NOMO-1 (cell line): ENCODE measurements around the gene TSPAN11.

Experiments
- DNase-seq, 2 experiments: peaks; one replicate each; lab custom pipeline; 2025; ENCODE audit not compliant: unreplicated experiment in 2 of 2; lab: John Stamatoyannopoulos, UW

TSPAN11 gene

DNA sequence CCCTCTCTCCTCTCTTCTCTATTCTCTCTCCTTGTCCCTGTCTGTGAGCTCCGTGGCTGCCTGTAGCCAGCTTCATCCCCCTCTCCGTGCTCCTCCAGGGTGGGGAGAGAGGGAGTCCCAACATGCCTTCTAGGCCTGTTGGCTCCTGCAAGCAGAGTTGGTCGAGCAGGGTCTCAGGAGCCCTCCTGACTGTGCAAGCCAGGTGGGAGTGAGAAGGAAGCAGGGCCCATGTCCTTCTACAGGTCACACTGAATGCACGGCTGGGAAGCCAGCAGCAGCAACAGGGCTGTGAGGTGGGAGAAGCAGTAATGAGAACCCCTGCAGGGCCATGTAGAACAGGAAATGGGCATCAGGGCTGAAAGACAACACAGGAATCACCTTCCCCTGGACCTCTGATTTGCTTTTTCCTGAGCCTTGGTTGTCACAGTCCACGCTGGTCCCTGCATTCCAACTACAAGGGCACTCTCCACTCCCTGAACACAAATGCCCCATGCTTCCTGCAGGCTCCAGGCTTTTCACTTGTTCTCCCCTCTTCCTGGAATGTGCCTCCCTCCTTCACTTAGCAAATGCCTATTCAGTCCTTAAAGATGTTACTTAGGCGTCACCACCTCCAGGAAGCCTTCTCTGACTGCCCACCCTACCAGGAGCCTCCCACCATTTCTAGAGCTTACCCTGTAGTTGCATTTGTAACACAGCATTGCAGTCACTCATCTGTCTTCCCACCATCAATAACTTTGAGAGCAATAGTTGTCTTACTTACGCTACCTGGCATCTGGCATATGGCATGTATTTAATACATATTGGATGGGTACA, 51.2 kb downstream of the TSPAN11 start:
- no peak for DNase-seq

DNA sequence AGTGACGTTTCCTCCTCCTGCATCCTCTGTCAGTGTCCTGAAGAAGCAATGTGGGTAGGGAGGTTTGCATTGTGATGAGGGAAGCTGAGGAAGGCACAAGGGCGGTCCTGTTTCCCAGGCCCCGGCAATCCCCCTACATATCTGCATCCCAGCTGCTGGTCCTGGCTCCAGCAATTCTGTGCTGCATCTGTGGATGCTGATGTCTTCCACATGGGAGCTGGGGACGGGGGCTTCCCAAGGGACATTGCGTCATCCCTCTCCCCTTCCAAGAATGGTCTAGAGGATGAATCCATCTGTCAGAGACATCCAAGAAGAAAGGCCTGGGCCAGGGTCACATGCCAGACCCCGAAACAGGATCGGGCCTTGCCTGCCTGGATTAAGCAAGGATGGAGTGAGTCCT, 52.1 kb downstream of the TSPAN11 start:
- no peak for DNase-seq

DNA sequence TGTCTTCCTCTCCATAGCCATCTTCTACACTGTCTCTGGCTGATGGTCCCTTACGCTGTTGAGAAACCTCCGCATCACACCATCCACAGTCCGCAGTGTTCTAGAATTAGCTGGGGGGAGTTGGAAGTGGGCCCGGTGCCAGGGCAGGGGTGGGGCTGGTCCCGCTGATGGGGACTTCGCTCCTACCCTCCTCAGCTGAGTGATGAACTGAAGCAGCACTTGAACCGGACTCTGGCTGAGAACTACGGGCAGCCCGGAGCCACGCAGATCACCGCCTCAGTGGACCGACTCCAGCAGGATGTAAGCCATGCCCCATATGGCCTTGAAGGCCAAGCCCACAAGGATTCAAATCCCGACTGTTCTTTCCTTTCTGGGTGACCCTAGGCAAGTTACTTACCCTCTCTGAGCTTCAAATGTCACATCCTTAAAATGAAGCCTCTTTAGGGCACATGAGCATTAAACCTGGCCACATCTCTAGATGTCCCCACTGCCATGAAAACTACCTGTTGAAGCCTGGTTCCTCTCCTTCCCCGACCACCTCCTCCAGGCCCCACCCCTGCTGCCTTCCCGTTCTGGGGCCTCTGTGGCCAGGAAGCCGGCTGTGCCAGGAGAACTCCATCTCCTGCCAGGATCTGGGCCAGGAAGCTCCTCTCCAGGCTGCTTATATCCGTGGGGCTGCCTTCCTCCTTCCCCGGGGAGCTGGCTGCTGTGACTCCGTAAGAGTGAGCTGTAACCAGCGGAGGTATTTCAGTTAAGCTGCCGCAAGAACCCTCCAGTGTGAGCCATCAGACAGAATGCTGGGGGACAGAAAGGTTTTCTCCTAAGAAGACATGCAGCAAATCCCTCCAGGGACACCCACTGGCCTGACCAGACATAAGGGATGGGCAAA, 53.1 kb downstream of the TSPAN11 start:
- no peak for DNase-seq

DNA sequence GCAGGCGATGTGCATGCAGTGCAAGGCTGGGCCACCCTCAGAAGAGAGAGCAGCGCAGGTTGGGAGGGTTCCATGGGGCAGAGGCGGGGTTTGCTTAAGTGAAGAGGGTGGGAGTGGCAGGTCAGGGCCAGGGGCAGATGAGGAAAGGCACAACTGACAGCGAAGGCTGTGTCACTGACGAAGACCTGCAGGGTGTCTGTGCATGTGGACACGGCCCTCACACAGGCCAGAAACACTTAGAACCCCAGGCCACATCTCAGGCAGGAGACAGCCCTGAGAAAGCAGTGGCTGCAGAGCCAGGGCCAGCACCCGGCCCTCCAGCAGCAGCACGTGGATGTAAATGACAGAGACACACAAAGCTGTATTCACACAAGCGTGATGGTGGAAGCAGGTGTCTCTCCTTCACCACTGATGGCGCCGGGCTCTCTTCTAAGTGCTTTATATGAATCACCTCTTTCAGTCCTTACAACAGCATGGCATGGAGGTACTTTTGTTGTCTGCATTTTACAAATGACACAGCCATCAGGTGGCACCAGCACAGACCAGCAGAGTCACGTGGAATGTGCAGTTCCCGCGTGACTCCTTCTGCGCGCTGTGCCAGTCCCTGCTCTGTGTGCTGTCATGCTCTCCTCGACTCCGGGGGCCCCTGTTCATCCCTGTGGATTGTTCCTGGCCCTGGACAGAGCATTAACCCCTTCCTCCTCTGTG, 54.6 kb downstream of the TSPAN11 start:
- no peak for DNase-seq

DNA sequence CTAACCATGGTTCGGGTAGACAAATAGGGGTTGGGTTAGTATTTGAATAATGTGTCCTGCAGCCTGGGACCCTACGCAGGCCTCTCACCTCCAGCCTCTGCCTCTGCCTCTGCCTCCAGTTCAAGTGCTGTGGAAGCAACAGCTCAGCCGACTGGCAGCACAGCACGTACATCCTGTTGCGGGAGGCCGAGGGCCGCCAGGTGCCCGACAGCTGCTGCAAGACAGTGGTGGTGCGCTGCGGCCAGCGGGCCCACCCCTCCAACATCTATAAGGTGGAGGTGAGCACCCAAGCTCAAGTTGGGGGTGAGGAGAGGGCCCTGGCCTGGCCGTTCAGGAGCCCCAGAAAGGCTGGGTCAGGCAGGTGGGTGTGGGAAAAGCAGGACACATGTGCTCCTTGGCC, 55.9 kb downstream of the TSPAN11 start:
- DNase-seq = no peak

DNA sequence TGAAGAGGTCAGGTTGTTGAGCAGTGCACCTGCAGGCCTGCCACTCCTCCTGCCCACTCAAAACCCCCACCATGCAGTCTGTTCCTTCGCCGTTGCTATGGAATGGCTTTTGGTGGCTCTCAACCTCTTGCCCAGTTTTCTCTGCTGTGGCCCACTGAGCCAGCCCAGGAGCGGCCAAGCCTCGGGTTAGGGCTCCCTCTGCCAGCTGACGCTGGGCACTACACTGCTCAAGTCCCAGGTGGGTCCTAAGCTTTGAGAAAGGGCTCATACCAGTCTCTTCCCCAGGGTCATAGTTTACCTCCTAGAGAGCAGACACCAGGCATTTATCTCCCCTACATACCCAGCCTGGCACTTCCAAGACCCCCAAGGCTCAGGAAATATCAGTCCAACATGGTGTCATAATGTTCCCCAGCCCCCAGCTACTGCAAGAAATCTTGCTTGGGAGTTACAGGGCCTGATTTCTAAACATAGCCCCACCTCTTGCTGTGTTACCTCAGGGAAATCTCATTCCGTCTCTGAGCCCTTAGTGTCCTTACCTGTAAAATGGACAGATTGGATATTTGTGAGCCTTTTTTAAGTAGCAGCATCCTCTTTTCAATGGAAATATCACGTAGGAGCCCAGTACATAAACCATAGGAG, 59.4 kb downstream of the TSPAN11 start:
- peak in 1 of 2 experiments; percentile 5 for DNase-seq

DNA sequence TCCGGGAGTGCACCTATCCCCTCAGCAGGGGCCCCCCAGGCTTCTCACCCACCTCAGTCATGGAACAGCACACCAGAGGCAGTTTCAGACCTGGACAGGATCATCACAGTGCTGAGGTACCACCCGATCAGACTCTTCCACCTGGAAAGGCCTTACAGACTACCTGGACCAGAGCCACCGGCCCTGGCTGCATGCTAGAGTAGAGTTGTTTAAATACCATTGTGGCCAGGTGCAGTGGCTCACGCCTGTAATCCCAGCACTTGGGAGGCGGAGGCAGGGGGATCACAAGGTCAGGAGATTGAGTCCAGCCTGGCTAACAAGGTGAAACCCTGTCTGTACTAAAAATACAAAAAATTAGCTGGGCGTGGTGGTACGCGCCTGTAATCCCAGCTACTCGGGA, 61.5 kb downstream of the TSPAN11 start:
- DNase-seq = no peak

DNA sequence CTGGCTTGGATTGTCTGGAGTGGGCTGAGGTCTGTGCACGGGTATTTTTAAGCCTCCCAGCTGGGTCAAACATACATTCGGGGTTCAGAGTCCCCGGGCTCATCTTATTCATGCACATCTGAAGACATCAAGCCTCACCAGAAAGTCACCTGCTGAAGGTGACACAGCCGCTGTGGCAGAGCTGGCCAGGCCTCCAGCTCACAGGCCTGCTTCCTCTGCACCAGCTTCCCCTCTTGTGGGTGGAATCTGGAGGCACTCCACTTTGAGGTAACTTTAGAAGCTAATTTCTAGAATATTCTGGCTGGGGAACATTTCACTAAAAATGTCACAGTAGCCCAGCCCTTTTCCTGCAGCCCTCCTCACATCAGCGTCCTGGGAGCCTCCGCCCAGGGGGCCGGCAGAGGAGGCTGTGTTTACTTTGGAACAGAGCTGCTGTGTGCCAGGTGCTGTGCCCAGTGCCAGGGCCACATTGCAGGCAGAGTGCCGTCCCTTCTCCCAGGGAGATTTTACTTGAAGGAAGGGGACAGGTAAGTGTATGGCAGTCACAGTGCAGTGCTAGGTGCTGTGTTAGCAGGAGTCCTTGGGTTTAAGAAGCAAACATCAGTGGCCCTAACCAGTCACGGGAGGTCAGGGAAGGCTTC, 62.2 kb downstream of the TSPAN11 start:
- DNase-seq = no peak

DNA sequence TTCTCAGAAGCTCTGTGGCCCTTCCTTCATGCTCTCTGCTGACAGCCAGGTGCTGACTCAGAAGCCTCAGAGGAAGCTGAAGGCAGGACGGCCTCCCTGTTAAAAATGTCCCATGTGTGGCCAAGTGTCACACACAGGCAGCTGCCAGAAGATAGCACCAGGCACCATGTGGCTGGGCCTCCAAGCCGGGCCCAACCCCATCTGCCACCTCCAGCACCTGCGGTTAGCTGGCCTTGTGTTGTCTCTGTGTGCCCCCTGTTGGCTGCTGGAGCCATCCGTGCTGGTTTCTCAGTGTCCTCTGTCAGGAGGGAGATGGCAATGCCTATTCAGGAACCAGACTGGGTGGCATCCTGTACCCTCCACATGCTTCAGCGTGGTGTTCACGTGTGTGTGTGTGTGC, 63.2 kb downstream of the TSPAN11 start:
- DNase-seq = no peak

DNA sequence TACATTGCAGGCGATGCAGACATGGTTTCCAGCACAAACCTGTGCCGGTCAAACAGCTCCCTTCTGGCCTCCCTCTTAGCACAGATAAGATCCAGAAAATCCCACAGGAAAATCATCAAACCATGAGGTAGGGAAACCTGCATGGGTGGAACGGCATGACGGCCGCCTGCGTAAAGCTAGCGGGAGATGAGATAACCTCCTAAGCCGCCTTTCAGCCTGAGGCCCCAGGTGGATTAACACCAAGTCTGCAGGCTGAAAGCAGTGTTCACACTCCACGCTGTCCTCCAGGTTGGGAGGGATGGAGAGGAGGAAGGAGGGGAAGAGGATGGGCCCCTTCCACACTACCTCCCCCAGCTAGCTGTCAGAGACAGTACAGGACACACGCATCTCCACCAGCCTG, 63.8 kb downstream of the TSPAN11 start:
- DNase-seq = no peak

DNA sequence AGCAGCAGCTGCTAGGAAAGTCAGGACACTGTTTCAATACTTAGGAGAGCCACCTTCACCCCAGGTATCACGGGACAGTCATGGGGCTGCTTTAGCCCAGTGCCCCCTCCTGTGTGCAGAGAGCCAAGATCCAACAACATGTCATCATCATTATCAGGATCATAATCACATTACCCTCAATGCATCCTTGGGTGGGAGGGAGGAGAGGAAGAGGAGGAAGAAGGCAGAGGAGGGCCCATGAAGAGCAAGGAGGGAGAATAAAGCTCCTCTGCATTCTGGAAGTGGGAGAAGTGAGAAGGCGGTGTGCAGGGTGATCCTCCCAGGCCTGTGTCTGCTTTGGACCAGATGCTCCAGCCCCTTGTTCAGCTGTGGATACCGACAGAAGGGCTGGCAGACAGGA, 64.2 kb downstream of the TSPAN11 start:
- DNase-seq = no peak

DNA sequence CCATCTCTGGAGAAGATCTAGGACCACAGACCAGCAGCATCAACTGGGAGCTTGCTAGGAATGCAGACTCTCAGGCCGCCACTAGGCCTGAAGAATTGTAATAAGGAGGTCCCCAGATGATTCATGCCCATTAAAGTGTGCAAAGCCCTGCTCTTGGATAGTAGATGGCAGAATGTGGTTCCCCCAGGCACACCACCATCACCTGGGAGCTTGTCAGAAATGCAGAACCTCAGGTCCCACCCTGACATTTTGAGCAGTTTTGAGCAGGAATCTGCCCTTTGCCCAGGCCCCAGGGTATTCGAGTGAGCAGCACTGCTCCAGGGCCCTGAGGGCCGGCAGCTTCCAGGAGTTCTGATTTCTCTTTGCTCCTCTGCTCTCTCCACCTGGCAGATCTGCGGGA, 64.9 kb downstream of the TSPAN11 start:
- no peak for DNase-seq

DNA sequence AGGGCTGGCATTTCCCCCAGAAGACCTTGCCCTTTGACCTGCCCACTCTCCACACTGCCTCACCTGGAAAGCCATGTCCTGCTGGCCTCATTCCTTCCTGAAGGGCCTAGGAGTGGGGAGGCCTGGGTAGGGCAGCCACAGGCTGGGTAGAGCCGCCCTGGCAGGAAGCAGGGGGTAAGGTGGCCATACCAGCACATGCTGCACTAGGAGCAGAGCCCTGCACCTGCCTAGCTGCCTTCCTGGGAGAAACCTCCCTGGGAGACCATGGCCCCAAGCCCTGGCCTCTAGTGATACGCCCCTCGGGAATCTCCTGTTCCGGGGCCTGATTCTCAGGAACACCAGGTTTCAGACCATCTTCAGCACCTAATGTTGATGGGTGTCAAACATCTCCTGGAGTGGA, 65.8 kb downstream of the TSPAN11 start:
- DNase-seq = no peak

DNA sequence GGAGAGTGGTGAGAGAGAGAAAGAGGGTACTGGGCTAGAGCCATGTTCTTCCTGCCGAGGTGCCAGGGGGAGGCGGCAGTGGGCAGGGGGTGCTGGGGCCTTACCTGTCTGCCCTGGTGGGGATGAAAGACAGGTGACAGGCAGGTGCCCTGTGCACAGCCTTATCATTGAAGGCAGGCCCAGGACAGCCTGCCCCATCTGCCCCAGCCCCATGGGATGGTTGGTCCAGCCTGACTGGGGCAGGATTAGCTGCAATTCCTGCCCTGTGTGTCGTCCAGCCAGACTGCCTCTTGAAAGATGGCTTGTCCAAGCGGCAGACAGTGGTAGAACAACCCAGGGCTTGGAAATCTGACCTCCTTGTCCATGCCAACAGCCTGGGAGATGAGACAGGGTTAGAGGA, 67.2 kb downstream of the TSPAN11 start:
- no peak for DNase-seq

DNA sequence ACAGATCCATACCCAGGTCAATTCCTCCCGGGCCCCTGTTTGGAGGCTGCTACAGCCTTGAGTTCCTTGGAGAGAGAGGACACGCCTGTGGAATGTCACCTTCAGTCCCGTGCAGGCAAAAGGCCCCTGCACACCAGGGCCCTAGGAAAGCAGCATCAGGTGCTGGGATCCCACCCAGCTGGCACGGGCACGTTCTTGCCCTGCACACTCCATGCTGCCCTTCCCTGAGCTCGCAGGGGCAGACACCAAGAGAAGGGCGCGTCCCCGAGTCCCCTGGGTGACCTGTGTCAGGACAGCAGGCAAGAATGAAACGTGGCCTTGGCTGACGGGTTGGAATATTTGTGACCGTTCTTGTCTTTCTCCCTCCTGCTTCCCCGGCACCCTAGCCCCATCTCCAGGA, 67.7 kb downstream of the TSPAN11 start:
- DNase-seq = no peak

DNA sequence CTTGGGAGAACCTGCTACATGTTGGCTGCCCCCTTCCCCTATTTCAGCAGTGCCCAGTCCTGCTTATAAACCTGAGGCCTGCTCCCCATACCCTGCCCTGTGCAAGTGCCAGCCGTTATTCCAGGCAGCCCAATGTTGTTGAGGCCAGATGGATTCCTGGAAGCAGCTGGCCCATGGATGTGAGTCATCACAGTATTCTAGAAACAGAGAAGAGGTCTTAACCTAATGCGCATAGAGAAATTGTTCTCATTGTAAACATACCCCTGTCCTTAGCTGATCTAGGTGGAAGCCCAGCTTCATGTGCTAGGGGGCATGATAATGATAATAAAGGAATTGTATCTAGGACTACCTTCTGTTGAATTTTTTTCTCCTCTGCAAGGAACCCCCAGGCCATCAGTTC, 69.7 kb downstream of the TSPAN11 start:
- no peak for DNase-seq

DNA sequence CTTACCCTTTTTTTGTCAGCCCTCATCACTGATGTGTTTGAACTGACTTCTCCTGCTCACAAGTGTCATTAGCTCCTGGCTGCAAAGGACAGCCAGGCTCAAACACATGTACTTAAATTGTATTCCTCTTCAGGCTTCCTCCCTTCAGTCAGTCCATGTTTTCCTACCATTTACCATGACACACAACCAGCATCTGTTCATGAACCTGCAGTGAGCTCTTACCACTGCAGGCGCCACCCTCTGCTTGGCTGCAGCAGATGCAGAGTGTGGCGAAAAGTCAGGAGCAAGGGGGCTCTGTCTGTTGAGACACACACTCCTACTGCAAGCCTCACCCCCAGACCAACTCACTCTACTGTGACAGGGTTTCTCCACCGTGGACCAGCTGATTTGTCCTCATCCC, 70.2 kb downstream of the TSPAN11 start:
- DNase-seq = no peak

DNA sequence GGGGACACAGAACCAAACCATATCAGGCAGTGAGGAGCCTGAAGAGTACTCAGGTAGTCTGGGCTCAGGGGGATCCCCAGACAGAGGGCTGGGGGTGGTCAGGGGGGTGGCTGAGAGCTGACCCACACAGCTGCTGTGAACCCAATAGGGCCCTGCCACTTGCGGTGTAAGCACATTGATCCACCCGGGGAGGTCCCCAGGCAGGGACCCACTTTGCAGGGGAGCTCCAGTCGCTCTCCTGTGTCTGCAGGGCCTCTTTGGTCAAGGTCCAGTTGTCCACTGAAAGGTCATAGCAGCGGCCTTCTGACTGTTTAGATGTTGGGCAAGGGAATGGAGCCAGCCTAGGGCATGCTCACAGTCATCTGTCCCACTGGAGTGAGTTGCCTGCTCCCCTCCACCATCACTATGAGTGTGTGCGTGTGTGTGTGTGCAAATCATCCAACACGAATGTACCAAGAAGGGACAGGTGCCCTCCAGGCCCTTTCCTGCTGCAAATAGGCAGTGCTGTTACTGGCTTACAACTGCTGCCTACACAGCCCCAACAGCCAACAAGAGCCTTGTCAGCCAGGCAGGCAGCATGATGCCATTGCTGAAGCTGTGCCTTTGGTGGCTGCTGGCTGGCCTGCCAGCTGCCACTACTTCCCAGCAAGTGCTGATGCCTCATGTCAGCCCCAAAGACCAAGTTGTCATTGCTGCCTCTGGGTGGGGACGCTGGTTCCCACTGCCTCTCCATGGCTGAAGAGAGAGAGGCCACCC, 71.3 kb downstream of the TSPAN11 start:
- DNase-seq = no peak

DNA sequence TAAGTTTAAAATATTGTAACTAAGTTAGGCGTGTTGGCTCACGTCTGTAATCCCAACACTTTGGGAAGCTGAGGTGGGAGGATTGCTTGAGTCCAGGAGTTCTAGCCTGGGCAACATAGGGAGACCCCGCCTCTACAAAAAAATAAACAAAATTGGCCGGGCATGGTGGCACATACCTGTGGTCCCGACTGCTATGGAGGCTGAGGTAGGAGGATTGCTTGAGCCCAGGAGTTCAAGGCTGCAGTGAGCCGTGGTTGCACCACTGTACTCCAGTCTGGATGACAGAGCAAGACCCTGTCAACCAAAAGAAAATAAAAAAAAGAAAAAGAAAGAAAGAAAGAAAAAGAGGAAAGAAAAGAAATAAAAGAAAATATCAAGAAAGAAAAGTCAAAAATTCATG, 72.5 kb downstream of the TSPAN11 start:
- no peak for DNase-seq

DNA sequence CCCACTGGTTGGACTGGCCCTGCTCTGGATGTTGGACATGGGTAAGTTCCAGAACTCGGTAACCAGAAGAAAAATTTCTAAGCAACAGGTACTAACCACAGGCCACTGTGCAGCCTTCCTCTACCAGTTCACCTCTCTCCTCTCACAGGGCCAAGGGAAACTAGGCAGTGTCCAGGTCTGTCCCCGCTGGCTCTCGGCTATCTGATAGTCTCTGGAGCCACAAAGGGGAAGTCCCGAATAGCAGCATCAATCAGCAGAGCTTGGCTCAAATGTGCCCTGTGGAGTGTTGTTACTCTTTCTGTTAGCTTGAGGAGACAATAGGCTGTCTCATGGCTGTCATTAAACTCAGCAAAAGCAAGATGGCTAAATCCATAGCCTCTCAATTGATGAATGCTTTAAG, 73.2 kb downstream of the TSPAN11 start:
- DNase-seq = no peak
